GM12872 (cell line): ENCODE data around the gene MSH5.

Experiments
- TF ChIP-seq, protein P1 (sequence below): IDR thresholded peaks from 3 replicates; pipeline ENCODE4 v1.5.1; 2011; ENCODE audit warnings: low read depth, mild to moderate bottlenecking, low read length, moderate library complexity; ENCODE audit not compliant: insufficient read depth

Gene MSH5

DNA sequence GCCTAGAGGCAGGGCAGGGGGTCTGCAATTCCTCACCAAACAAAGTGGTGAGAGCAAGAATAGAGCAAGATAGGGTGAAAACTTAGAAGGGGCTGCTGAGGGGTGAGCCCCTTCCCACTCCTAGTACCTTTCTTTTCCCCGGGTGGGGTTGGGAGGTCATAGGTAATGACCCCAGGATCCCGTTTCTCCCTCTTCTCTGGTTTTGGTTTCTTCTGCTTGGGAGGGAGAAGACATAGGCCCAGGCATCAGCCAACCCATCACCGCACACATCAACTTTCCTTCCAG is 52.2 kb downstream of the MSH5 start:
- TF ChIP-seq, protein P1, sequence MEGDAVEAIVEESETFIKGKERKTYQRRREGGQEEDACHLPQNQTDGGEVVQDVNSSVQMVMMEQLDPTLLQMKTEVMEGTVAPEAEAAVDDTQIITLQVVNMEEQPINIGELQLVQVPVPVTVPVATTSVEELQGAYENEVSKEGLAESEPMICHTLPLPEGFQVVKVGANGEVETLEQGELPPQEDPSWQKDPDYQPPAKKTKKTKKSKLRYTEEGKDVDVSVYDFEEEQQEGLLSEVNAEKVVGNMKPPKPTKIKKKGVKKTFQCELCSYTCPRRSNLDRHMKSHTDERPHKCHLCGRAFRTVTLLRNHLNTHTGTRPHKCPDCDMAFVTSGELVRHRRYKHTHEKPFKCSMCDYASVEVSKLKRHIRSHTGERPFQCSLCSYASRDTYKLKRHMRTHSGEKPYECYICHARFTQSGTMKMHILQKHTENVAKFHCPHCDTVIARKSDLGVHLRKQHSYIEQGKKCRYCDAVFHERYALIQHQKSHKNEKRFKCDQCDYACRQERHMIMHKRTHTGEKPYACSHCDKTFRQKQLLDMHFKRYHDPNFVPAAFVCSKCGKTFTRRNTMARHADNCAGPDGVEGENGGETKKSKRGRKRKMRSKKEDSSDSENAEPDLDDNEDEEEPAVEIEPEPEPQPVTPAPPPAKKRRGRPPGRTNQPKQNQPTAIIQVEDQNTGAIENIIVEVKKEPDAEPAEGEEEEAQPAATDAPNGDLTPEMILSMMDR, result no peak

DNA sequence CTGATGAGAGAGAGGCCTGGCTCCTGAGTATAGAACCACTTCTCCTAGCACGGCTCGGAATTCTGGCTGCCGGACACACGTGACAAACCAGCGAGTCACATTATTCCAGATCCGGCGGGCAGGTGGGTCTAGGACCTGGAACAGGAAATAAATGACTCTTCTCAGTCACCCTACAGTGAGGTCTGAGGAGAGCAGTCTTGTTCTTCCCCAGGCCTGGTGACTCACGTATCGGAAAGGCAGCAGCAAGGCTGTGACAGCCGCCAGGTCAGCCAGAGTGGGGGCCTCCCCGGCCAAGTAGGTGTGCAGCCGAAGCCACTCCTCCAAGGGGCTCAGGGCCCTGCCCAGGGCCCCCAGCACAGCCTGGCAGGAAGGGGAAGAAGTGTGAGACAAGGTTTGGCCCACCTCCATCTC is 53.0 kb downstream of the MSH5 start:
- TF ChIP-seq, protein P1, result no peak

DNA sequence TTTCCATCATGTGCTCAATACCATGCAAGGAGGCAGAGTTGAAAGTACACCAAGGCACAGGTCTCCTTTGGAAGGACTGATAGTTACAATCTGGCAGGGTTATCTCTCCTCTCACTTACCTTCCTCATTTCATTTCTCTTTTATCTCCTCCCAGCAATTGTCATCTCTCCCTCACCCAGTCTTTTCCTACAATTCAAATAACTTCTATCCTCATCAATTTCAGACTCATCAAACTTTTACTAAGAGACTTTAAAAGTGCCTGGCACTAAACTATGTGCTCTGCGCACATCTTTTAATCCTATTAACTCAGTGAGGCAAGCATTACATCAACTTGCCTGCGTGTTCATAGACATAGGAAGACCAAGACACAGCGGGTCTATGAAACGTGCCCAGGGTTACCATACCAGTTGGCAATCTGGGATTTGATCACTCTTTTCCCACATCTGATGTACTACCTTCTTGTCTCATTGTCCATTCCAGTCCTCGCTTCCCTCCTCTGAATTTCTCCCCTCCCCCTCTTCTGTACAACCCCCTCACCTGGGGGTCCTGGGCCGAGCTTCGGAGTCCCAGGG is 54.6 kb downstream of the MSH5 start:
- TF ChIP-seq, protein P1, result no peak

DNA sequence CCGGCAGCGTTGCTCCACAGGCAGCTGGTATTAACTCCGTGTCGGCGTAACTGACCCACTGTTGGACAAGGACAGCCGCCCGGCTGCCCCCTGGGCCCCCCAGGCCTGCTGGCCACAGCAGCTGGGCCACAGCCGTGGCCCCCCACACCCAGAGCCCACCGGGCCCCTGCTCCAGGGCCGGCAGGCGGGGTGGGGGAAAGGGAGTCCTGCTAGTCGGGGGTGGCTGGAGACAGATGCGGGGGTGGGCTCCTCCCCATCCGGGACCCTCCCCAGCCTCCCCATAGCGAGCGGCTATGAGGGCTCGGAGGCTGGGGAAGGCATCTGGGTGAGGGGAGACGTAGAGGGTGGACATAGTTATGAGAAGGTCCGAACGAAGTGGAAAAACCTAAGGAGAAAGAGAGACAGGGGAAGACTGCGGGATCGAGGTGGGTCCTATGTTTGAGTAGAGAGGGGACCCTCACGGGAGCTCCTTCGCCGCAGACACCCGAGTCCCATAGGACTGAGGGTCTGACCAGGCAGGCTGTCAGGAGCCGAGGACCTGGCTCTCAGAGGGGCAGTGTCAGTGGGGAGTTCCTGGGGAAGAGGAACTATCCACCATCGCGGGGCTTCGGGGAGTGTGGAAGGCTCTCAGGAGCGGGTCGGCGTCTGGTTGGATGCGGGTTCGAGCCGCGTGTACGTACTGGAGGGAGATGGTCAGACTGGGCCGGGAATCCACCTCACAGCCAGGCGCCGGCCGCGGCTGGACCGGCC is 55.2 kb downstream of the MSH5 start:
- TF ChIP-seq, protein P1, result no peak

DNA sequence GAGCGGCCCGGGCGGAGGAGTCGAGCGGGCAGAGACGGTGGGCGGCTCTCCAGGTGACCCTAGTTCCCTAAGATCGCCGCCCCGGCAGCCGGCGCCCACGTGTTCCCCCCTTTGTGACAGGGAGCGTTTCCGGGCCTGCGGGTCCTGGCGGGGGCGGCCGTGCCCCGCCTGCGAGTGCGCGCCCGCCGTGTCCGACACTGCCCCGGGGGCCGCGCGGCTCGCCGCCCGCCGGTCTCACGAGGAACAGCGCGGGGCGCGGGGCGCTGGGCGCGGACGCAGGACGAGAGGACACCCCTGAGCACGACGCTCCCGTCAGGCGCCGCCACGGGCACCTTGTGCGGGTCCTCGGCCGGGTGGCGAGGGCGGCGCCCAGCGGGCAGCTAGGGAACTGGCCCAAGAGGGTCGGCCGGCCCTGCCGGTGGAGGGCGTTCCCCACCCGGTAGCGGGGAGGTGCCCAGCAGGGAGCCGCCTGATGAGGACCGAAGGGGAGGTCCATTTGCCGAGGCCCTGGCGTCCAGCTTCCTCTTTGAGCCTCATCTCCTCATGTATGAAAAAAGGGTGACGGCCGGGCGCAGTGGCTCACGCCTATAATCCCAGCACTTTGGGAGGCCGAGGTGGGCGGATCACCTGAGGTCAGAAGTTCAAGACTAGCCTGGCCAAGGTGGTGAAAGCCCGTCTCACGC is 56.0 kb downstream of the MSH5 start, which contains the start of gene VARS1:
Gene VARS1, minus strand, starts transcription at position 137 of the 683 bp plus-strand sequence. CDS start 535 bp downstream, outside the sequence.
- TF ChIP-seq, protein P1, result peak; percentile 90

DNA sequence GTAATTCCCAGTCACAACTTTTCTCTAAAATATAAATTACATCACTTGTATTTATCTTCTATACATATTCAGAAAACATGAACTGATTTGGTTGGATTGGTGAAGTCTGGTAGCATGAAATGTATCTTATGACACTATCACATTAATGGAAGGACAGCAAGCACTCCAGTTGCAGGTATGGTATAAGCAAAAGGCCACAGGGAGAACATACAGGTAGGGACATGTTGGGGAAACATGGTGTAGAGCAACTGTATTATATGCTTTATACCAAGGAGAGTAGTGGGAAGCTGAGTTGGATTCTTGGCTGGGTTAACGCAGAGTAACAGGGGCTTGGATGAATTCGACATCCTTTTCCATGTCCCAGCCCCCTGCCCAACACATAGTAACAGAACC is 57.2 kb downstream of the MSH5 start:
- TF ChIP-seq, protein P1, result no peak

DNA sequence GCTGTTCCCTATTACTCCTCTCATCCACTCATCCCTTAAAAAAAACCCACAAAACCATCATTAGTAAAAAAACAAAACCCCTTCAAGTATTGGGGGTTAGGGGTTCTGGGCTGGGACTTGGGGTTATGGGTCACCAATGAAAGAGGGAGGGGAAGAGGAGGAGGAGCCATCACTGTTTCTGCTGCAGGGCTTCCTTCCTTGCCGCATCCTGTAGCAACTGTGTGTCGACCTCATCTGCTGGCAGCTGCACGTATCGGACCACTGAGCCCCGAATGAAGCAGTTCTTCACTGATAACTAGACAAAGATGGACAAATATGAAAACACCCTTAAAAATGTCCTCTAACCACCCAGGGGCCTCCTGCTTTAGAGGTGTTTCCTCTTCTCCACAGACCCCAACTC is 57.8 kb downstream of the MSH5 start:
- TF ChIP-seq, protein P1, result no peak
